HepG2 (cell line): Measurements from ENCODE around the gene NKD2. TPM values are rescaled to one million over a fixed set of nuclear protein-coding genes. Genes with fewer than 3 reads are reported as not detected.

Source experiments
- ATAC-seq: fragments of 200-7000 bp; cut with Tn5 transposase; 3 replicates; pipeline ENCODE4 v1.9.1; 2020; ENCODE audit warnings: mild to moderate bottlenecking, moderate library complexity
- BruUV-seq: library from RNA; stranded (reverse); fragments of 400-500 nt; replicated peaks from 2 replicates; lab custom pipeline; 2021; lab: Mats Ljungman, UMichigan
- CTCF ChIA-PET: fragments of 300-600 bp; formaldehyde crosslinking; extraction: SDS; loops from one replicate; lab custom pipeline; 2021; ENCODE audit warnings: low total read pairs, inconsistent platforms, low intra/inter-chr PET ratio; lab: Yijun Ruan, JAX
- POLR2A ChIA-PET: fragments of 350-600 bp; sonication (Branson Sonifier 250); formaldehyde crosslinking; loops from one replicate; lab custom pipeline; 2020; ENCODE audit warnings: antibody characterized with exemption, inconsistent platforms; lab: Yijun Ruan, JAX
- DNase-seq: peaks from one replicate; pipeline ENCODE4 v3.0.0-alpha.2; 2015; ENCODE audit warnings: low spot score
- FAIRE-seq: peaks from 3 replicates; lab custom pipeline; 2011; peaks lifted over from hg19 to GRCh38; lab: Jason Lieb, UNC
- H2AFZ ChIP-seq: one replicate; pipeline ENCODE4 v1.6.1; 2011; ENCODE audit warnings: low read length, inconsistent platforms
- H3K27ac ChIP-seq: fragments of 300-600 bp; 3 replicates; pipeline ENCODE4 v1.8.0; 2011; ENCODE audit warnings: mixed run types, mild to moderate bottlenecking, mixed read lengths, low read length, inconsistent platforms; ENCODE audit not compliant: insufficient read depth; ENCODE audit errors: extremely low read length
- H3K27me3 ChIP-seq, 2 experiments: fragments of 200-600 bp in 1 of 2; 2 replicates in 1 of 2; 3 replicates in 1 of 2; pipeline versions ENCODE4 v1.6.0 to v1.8.0; 2011; ENCODE audit warnings: low read length in 2 of 2, mild to moderate bottlenecking in 2 of 2, moderate library complexity in 2 of 2, inconsistent platforms in 1 of 2; ENCODE audit not compliant: insufficient read depth in 2 of 2, control insufficient read depth in 1 of 2
- H3K36me3 ChIP-seq, 2 experiments: fragments of 200-600 bp in 1 of 2; replicated peaks in 1 of 2; 2 replicates in 1 of 2; 3 replicates in 1 of 2; pipeline versions ENCODE4 v1.5.1 to v1.8.0; 2011; ENCODE audit warnings: low read length in 2 of 2, inconsistent platforms in 1 of 2; ENCODE audit not compliant: insufficient read depth in 2 of 2, control insufficient read depth in 1 of 2
- H3K4me1 ChIP-seq: 2 replicates; pipeline ENCODE4 v1.5.1; 2012; ENCODE audit warnings: low read length, inconsistent platforms; ENCODE audit not compliant: insufficient read depth
- H3K4me2 ChIP-seq: 2 replicates; pipeline ENCODE4 v1.6.0; 2011; ENCODE audit warnings: low read depth, low read length, inconsistent platforms
- H3K4me3 ChIP-seq, 3 experiments: fragments of 200-600 bp in 1 of 3; sonication (generic), shearing (Covaris generic) in 1 of 3; replicated peaks in 1 of 3; 2 replicates each; pipeline ENCODE4 v1.5.1; 2011 to 2016; ENCODE audit warnings: low read length in 3 of 3, inconsistent platforms in 2 of 3, low read depth in 2 of 3, mild to moderate bottlenecking in 2 of 3, control low read depth in 1 of 3, mixed read lengths in 1 of 3; ENCODE audit not compliant: insufficient read depth in 1 of 3
- H3K79me2 ChIP-seq: one replicate; pipeline ENCODE4 v1.6.1; 2011; ENCODE audit warnings: low read length, inconsistent platforms; ENCODE audit not compliant: insufficient read depth
- H3K9ac ChIP-seq: 2 replicates; pipeline ENCODE4 v1.6.0; 2011; ENCODE audit warnings: mild to moderate bottlenecking, low read depth, low read length, inconsistent platforms; ENCODE audit not compliant: insufficient read depth
- H3K9me3 ChIP-seq: 2 replicates; pipeline ENCODE4 v1.5.1; 2012; ENCODE audit warnings: mild to moderate bottlenecking, low read length
- H4K20me1 ChIP-seq: 2 replicates; pipeline ENCODE4 v1.6.0; 2011; ENCODE audit warnings: inconsistent platforms, mild to moderate bottlenecking, low read length, moderate library complexity; ENCODE audit not compliant: insufficient read depth
- FOSL1 ChIP-seq: sonication (generic); formaldehyde crosslinking; IDR thresholded peaks from 2 replicates; pipeline ENCODE4 v1.9.0; 2021; ENCODE audit warnings: missing genetic modification reagents, borderline replicate concordance
- SMARCC2 ChIP-seq: fragments of 450-650 bp; IDR thresholded peaks from 2 replicates; pipeline ENCODE4 v1.6.1; 2017; ENCODE audit warnings: antibody characterized with exemption, mild to moderate bottlenecking
- ZNF75D ChIP-seq: sonication (generic); formaldehyde crosslinking; IDR thresholded peaks from 2 replicates; pipeline ENCODE4 v1.8.1; 2023; ENCODE audit warnings: missing genetic modification reagents, mild to moderate bottlenecking, borderline replicate concordance
- ZNF781 ChIP-seq: sonication (generic); formaldehyde crosslinking; IDR thresholded peaks from 2 replicates; pipeline ENCODE4 v1.5.1; 2020; ENCODE audit warnings: borderline replicate concordance, mild to moderate bottlenecking, missing genetic modification reagents; ENCODE audit errors: not compliant biosample characterization
- WGBS: methylation state at CpG from one replicate; pipeline ENCODE4 v1.1.6; 2017; ENCODE audit warnings: low lambda C conversion rate; 5-methylcytosine and 5-hydroxymethylcytosine counted together
- in situ Hi-C: cut with HindIII; loops from 2 replicates; pipeline ENCODE4 v1.10.0; 2017; ENCODE audit warnings: low pct_unique_long_range_greater_than_20kb; ENCODE audit not compliant: extremely low pct_ligation_motif_present
- intact Hi-C: fragments of 100-400 bp; cut with micrococcal nuclease; formaldehyde crosslinking; loops from one replicate; pipeline ENCODE4 v1.10.0; 2022; ENCODE audit not compliant: unreplicated experiment
- polyA plus RNA-seq, 8 experiments: library from polyadenylated mRNA; depleted of rRNA in 3 of 8; stranded (reverse) in 7 of 8; unstranded in 1 of 8; fragments of >200 nt; fragmentation: Illumina TruSeq in 4 of 8; extraction: Trizol in 4 of 8; gene quantifications; 2 replicates each; pipeline versions ENCODE4 v1.2.1 to v1.2.3, GENCODE V29; 2011 to 2016; ENCODE audit warnings: low read depth in 4 of 8, missing spikeins in 1 of 8, mixed read lengths in 1 of 8; ENCODE audit not compliant: insufficient read depth in 1 of 8
- total RNA-seq, 5 experiments: library from RNA; depleted of rRNA; stranded (reverse); fragments of >200 nt; fragmentation: Illumina TruSeq; extraction: Trizol; gene quantifications; 2 replicates each; pipeline ENCODE4 v1.2.3, GENCODE V29; 2016; ENCODE audit warnings: low read depth in 1 of 5
- TF ChIP-seq, protein P1 (sequence below): IDR thresholded peaks from 2 replicates; pipeline ENCODE4 v1.6.1; 2016; ENCODE audit warnings: low read depth, missing genetic modification reagents, missing compliant biosample characterization
- TF ChIP-seq, protein P2 (sequence below): IDR thresholded peaks from 2 replicates; pipeline ENCODE4 v1.6.1; 2016; ENCODE audit warnings: low read depth, borderline replicate concordance

Gene NKD2
- total and polyA plus RNA-seq, 2 of the 13 experiments (the other 11 are each of a cell fraction or from before 2014, with no cell fraction given) = 0.53 to 0.82 TPM

DNA sequence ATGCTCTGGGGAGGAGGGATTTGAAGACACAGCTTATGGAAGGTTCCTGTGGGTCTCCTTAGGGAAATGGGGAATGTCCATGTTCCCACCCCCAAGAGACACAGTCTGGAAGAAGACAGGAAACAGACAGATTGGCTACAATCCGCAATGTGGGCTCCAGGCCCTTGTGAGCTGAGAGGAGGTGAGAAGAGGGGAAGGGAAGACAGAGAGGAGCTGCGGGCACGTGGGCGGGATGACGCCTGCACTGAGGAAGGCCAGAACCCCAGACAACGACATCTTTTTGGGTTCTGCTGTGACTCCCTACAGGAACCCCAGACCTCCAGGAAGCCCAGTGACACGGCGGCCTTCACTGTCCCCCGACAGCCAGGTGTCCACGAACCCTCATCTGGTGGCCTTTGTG, 29.9 kb upstream of the NKD2 start:
- BruUV-seq = no TSS peak
- ChIA-PET POLR2A (no interaction called here), CTCF (no interaction called here)
- ATAC-seq = no peak
- no peak overlapping the region for H3K4me2 ChIP-seq
- in situ Hi-C loops = no loop called here
- TF ChIP-seq, protein P1, sequence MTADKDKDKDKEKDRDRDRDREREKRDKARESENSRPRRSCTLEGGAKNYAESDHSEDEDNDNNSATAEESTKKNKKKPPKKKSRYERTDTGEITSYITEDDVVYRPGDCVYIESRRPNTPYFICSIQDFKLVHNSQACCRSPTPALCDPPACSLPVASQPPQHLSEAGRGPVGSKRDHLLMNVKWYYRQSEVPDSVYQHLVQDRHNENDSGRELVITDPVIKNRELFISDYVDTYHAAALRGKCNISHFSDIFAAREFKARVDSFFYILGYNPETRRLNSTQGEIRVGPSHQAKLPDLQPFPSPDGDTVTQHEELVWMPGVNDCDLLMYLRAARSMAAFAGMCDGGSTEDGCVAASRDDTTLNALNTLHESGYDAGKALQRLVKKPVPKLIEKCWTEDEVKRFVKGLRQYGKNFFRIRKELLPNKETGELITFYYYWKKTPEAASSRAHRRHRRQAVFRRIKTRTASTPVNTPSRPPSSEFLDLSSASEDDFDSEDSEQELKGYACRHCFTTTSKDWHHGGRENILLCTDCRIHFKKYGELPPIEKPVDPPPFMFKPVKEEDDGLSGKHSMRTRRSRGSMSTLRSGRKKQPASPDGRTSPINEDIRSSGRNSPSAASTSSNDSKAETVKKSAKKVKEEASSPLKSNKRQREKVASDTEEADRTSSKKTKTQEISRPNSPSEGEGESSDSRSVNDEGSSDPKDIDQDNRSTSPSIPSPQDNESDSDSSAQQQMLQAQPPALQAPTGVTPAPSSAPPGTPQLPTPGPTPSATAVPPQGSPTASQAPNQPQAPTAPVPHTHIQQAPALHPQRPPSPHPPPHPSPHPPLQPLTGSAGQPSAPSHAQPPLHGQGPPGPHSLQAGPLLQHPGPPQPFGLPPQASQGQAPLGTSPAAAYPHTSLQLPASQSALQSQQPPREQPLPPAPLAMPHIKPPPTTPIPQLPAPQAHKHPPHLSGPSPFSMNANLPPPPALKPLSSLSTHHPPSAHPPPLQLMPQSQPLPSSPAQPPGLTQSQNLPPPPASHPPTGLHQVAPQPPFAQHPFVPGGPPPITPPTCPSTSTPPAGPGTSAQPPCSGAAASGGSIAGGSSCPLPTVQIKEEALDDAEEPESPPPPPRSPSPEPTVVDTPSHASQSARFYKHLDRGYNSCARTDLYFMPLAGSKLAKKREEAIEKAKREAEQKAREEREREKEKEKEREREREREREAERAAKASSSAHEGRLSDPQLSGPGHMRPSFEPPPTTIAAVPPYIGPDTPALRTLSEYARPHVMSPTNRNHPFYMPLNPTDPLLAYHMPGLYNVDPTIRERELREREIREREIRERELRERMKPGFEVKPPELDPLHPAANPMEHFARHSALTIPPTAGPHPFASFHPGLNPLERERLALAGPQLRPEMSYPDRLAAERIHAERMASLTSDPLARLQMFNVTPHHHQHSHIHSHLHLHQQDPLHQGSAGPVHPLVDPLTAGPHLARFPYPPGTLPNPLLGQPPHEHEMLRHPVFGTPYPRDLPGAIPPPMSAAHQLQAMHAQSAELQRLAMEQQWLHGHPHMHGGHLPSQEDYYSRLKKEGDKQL = no peak
- TF ChIP-seq ZNF75D (CRISPR knock-in tag) (no peak), SMARCC2 (no peak), ZNF781 (no peak), FOSL1 (CRISPR knock-in tag) (no peak)
- TF ChIP-seq, protein P2, sequence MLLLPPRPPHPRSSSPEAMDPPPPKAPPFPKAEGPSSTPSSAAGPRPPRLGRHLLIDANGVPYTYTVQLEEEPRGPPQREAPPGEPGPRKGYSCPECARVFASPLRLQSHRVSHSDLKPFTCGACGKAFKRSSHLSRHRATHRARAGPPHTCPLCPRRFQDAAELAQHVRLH = no peak
- H3K4me1 ChIP-seq = peaks cover 20% of the 10 kb centered on the region
- no peak overlapping the region for H3K4me3 ChIP-seq
- no peak for DNase-seq
- H3K9ac ChIP-seq = no peak overlapping the region
- WGBS = 39% methylated on average over 10 of the region's 10 CpGs
- H2AFZ ChIP-seq = no peak overlapping the region
- H3K27me3 ChIP-seq = peaks cover 9 to 41% of the 10 kb centered on the region in 2 experiments; a peak in 4 of 5 replicates
- no peak overlapping the region for H3K27ac ChIP-seq
- no peaks in the 10 kb centered on the region for H3K79me2 ChIP-seq
- intact Hi-C loops = no loop called here
- no peak for FAIRE-seq
- H3K36me3 ChIP-seq = no peaks in the 10 kb centered on the region
- no peaks in the 10 kb centered on the region for H3K9me3 ChIP-seq
- no peaks in the 10 kb centered on the region for H4K20me1 ChIP-seq
